NCI-H2196 (cell line): ENCODE results near the gene REEP2.
"Not testable (repeated sequence)": the region's sequence is repeated elsewhere in the genome, so short reads cannot be mapped to it uniquely, and the experiment has no call there.

Experiments used
- DNase-seq: peaks from one replicate; lab custom pipeline; 2025; ENCODE audit not compliant: unreplicated experiment; lab: John Stamatoyannopoulos, UW

The REEP2 gene

GRCh38 chr5:138466125-138466899, 27.5 kb downstream of the REEP2 start:
- no peak for DNase-seq

- DNase-seq = no peak
Observed at GRCh38 chr5:138466900-138467710, 28.2 kb downstream of the REEP2 start.

GRCh38 chr5:138467711-138468132, 28.9 kb downstream of the REEP2 start:
- no peak for DNase-seq

- DNase-seq = no peak
Observed at GRCh38 chr5:138468133-138468965, 29.5 kb downstream of the REEP2 start.

- no peak for DNase-seq
Observed at GRCh38 chr5:138468966-138469539, 30.2 kb downstream of the REEP2 start.

- DNase-seq = no peak
Observed at GRCh38 chr5:138469540-138470321, 30.9 kb downstream of the REEP2 start.

- DNase-seq = no peak
Observed at GRCh38 chr5:138470322-138471051, 31.6 kb downstream of the REEP2 start.

GRCh38 chr5:138471052-138471361, 32.1 kb downstream of the REEP2 start:
- DNase-seq = no peak

GRCh38 chr5:138472353-138472752, 33.5 kb downstream of the REEP2 start:
- no peak for DNase-seq

GRCh38 chr5:138473151-138473550, 34.3 kb downstream of the REEP2 start:
- DNase-seq = not testable (repeated sequence)

GRCh38 chr5:138476918-138477317, 38.1 kb downstream of the REEP2 start:
- DNase-seq = no peak

GRCh38 chr5:138482638-138483037, 43.8 kb downstream of the REEP2 start:
- DNase-seq = no peak

GRCh38 chr5:138488481-138488945, 49.7 kb downstream of the REEP2 start:
- DNase-seq = no peak

- DNase-seq = no peak
Observed at GRCh38 chr5:138489683-138490061, 50.8 kb downstream of the REEP2 start.

GRCh38 chr5:138490648-138491283, 51.9 kb downstream of the REEP2 start:
- DNase-seq = no peak

GRCh38 chr5:138491284-138491648, 52.4 kb downstream of the REEP2 start:
- no peak for DNase-seq

GRCh38 chr5:138491669-138492559, 53.1 kb downstream of the REEP2 start:
- peak; percentile 90 for DNase-seq

- DNase-seq = no peak
Observed at GRCh38 chr5:138492560-138493045, 53.7 kb downstream of the REEP2 start.
